Lower lobe of right lung (tissue), 2 donors: ENCODE data around the gene C11orf68. TPM values are rescaled to one million over a fixed set of nuclear protein-coding genes. Genes with fewer than 3 reads are reported as not detected.
A peak's percentile ranks its signal among the peaks of the same experiment; 100 is the strongest.

Experiments used
- ATAC-seq, 2 donors: fragments of 200-7000 bp; cut with Tn5 transposase; one replicate each; pipeline ENCODE4 v1.9.1; 2020 to 2022; ENCODE audit warnings: mild to moderate bottlenecking in 2 of 2, moderate library complexity in 2 of 2
- DNase-seq: peaks from one replicate; pipeline ENCODE4 v3.0.0-alpha.2; 2020
- H3K27ac ChIP-seq: fragments of 200-600 bp; one replicate; pipeline ENCODE4 v1.8.0; 2022
- H3K27me3 ChIP-seq: fragments of 200-600 bp; one replicate; pipeline ENCODE4 v1.8.0; 2022; ENCODE audit warnings: low read depth
- H3K36me3 ChIP-seq: fragments of 200-600 bp; one replicate; pipeline ENCODE4 v1.8.0; 2022; ENCODE audit warnings: mild to moderate bottlenecking
- H3K4me1 ChIP-seq: fragments of 200-600 bp; one replicate; pipeline ENCODE4 v1.8.0; 2022
- H3K4me3 ChIP-seq: fragments of 200-600 bp; one replicate; pipeline ENCODE4 v1.8.0; 2022; ENCODE audit warnings: mild to moderate bottlenecking
- H3K9me3 ChIP-seq: fragments of 200-600 bp; one replicate; pipeline ENCODE4 v1.8.0; 2022
- intact Hi-C: fragments of 100-400 bp; cut with DNase I; formaldehyde crosslinking; loops from one replicate; pipeline ENCODE4 v1.11.0; 2022
- total RNA-seq: library from RNA; stranded (reverse); fragmentation: NEBNext Ultra II Directional; extraction: Animal tissue kit (Norgen Biotek cat#: 25700); gene quantifications from one replicate; pipeline ENCODE4 v1.2.1, GENCODE V29; 2021
- TF ChIP-seq, protein P1 (sequence below): fragments of 200-600 bp; IDR thresholded peaks from one replicate; pipeline ENCODE4 v1.8.0; 2022; ENCODE audit warnings: antibody characterized with exemption, mild to moderate bottlenecking
- donor health status: DM: no; HTN: yes; CAD: no; lungs with severe emphysema.

The C11orf68 gene
- total RNA-seq, 1 donor from 2014 or later, result 36.5 TPM

DNA sequence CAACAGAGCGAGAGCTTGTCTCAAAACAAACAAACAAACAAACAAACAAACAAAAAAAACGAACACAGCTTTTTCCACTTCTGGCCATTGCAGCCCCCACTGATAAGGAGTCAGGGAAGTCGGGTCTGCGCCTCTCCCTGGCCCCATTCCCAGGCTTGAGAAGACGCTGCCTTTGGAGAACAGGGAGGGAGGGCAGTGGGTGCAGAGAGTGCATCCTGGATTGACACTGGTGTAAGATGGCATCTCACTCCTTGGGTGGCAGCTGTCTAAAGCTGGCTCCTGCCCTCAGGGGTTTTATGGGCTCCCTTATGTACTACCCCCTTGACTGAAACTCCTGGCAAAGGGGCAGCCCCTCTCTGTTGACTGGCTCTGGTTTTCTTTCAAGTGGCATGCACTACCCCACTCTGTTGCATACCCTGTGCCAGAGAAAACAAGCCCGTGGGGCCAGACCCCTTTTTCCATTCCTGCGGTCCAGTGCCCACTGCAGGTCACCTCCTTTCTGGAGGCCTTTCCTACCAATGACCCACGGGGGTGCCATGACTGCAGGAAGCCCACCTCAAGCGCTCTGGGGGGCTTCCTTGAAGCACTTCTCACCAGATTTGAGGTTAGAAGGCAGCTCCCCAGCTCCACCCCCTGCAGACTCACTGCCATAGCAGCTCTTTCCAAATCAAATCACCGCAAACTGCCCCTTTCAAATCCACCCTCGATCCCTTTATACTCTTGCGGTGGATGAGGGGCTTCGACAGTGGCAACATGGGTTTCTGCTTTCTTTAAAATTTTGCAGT lies 13.1 kb upstream of the C11orf68 start:
- Histone ChIP-seq H3K4me1 (peaks cover 13% of the 10 kb centered on the region), H3K27ac (no peak overlapping the region), H3K4me3 (no peak overlapping the region), H3K9me3 (no peaks in the 10 kb centered on the region), H3K36me3 (no peaks in the 10 kb centered on the region), H3K27me3 (peaks cover 8% of the 10 kb centered on the region)
- no peak for DNase-seq
- TF ChIP-seq, protein P1, sequence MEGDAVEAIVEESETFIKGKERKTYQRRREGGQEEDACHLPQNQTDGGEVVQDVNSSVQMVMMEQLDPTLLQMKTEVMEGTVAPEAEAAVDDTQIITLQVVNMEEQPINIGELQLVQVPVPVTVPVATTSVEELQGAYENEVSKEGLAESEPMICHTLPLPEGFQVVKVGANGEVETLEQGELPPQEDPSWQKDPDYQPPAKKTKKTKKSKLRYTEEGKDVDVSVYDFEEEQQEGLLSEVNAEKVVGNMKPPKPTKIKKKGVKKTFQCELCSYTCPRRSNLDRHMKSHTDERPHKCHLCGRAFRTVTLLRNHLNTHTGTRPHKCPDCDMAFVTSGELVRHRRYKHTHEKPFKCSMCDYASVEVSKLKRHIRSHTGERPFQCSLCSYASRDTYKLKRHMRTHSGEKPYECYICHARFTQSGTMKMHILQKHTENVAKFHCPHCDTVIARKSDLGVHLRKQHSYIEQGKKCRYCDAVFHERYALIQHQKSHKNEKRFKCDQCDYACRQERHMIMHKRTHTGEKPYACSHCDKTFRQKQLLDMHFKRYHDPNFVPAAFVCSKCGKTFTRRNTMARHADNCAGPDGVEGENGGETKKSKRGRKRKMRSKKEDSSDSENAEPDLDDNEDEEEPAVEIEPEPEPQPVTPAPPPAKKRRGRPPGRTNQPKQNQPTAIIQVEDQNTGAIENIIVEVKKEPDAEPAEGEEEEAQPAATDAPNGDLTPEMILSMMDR, result no peak
- intact Hi-C loops, result no loop called here
- no peak for ATAC-seq

DNA sequence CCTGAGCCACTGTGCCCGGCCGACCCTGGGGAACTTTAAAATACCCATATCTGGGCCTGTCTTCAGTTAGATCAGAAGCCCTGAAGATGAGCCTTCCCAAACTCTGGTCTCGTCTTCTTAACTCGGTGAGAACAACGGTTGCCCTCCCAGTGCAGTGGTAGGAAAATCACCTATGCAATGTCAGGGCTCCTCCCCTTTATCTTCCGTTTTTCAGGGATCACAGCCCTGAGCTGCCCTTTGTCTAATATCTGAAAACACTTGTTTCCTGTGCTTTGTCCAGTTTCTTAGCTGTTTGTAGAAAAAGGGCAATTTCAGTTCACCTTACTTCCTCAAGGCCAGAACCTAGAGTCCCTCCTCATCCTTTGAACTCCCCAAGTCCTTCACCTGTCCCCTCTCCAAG lies 9.8 kb upstream of the C11orf68 start:
- intact Hi-C loops, result no loop called here

DNA sequence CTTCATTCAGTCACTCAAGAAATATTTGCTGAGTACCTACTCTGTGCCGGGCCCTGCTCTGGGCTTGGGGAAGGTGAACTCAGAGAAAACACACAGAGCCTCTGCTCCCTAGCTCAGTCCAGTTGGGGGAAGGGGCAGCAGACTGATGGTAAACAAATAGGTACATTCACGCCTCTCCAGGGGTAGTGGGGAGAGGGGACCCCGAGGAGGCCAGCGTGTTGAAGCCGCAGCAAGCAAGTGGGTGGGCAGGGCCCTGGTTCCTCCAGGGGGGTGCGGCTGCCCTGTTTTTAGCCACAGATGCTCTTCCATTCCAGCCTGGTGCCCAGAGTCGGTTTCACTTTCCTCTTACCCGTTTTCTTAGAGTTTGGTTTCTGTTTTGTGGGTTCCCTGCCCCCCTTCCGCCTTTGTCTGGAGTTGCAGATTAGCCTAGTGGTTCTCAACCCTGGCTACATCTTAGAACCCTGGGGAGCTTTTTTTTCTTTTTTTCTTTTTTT lies 9.1 kb upstream of the C11orf68 start:
- ATAC-seq, result peak; percentile 73 to 75

More for the DNA sequence above, 9.8 kb upstream of the C11orf68 start:
- Histone ChIP-seq H3K4me3 (peak overlapping the region; percentile 32), H3K27ac (peak overlapping the region; percentile 66), H3K4me1 (peaks cover 13% of the 10 kb centered on the region), H3K27me3 (no peaks in the 10 kb centered on the region), H3K36me3 (peaks cover under 1% of the 10 kb centered on the region), H3K9me3 (no peaks in the 10 kb centered on the region)
- no peak for DNase-seq
- TF ChIP-seq, protein P1, result no peak
- no peak for ATAC-seq

DNA sequence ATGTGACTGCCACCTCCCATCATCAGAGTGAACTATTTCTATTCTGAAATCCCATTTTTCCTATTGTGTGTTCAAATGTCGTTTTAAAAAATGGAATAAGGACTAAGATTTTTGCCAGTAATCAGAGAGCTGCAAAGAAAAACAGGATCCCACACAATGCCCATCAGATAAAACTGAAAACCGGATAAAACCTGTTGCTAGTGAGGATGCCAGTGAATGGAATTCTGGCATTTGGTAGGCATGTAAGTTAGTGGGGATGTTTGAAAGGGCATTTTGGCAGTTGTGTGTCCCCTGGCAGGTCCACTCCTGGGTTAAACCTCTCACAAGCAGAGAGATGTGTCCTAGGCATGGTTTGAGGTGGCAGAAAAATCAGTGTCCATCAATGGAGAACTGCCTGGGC lies 6.5 kb upstream of the C11orf68 start:
- intact Hi-C loops, result no loop called here
- no peak overlapping the region for H3K27ac ChIP-seq
- no peak for DNase-seq

More for the DNA sequence above, 9.1 kb upstream of the C11orf68 start:
- TF ChIP-seq, protein P1, result no peak
- Histone ChIP-seq H3K27ac (peak overlapping the region; percentile 66), H3K9me3 (no peaks in the 10 kb centered on the region), H3K36me3 (peaks cover 8% of the 10 kb centered on the region), H3K4me3 (peak overlapping the region; percentile 32), H3K27me3 (no peaks in the 10 kb centered on the region), H3K4me1 (peaks cover 13% of the 10 kb centered on the region)
- peak; percentile 65 for DNase-seq
- intact Hi-C loops, result no loop called here

DNA sequence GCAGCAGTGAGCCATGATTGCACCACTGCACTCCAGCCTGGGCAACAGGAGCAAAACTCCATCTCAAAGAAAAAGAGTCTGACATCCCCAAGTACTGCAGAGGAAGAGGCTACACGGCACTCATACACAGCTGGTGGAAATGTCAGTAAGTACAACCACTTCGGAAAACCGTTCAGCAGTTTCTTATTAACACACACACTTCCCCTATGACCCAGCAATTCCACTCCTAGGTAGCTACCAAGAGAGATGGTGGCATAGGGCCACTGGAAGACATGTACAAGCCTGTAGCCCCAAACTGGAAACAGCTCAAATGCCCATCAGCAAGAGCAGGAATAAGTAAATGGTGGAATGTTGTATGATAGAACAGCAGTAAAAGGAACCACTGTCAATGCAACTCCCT lies 3.7 kb upstream of the C11orf68 start:
- TF ChIP-seq, protein P1, result no peak
- peaks cover 21% of the 10 kb centered on the region for H3K4me1 ChIP-seq
- no peak overlapping the region for H3K4me3 ChIP-seq
- H3K36me3 ChIP-seq, result peaks cover 28% of the 10 kb centered on the region
- H3K9me3 ChIP-seq, result no peaks in the 10 kb centered on the region
- no peaks in the 10 kb centered on the region for H3K27me3 ChIP-seq
- DNase-seq (no peak), ATAC-seq (no peak)
- intact Hi-C loops, result no loop called here
- no peak overlapping the region for H3K27ac ChIP-seq

More for the DNA sequence above, 6.5 kb upstream of the C11orf68 start:
- peaks cover 22% of the 10 kb centered on the region for H3K4me1 ChIP-seq
- peaks cover 28% of the 10 kb centered on the region for H3K36me3 ChIP-seq
- TF ChIP-seq, protein P1, result no peak
- H3K9me3 ChIP-seq, result no peaks in the 10 kb centered on the region
- ATAC-seq, result no peak
- no peaks in the 10 kb centered on the region for H3K27me3 ChIP-seq
- H3K4me3 ChIP-seq, result no peak overlapping the region
